ENCODE data around the gene GPX4. TPM values are rescaled to one million over a fixed set of nuclear protein-coding genes. Genes with fewer than 3 reads are reported as not detected.

The GPX4 gene
- total and polyA plus RNA-seq, 2 experiments from 2014 or later = 351 to 573 TPM

DNA sequence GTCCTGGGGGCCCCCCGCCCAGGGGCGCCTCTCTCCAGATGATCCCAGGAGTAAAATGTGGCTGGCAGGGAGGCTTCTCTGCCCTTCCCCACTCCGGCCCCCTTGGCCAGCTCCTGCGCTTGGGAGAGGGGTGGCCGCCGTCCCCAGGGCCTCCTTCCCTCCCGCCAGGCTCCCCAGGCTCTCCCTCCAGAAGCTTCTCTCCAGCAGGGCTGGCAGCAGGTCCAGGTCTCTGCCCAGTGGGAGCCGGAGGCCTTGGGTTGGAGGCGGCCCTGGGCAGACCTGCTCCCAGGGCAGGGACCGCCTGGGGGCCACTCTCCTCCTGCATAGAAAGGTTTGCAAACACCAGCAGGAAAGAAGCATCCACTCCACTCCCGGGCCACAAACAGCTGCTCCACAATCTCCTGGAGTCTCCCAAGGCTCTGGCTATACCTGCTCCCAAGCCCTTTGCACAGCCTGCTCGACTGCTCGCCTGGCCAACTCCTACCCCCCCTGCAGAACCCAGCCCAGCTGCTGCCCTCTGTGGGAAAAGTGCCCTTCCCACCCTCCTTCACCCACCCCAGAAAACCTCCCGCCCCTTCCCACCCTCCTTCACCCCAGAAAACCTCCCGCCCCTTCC is 44.2 kb downstream of the GPX4 start:
- peaks cover 19% of the 10 kb centered on the region for H3K4me1 ChIP-seq (ENCODE audit: insufficient read depth)
- no peak overlapping the region for H3K4me3 ChIP-seq
- H3K4me2 ChIP-seq = peak overlapping the region; percentile 32; the same call in 1 of the 2 replicates
- peaks cover 2% of the 10 kb centered on the region; the same call in 1 of the 2 replicates for H3K36me3 ChIP-seq (ENCODE audit: insufficient read depth)
- Mint-ChIP-seq H3K36me3 (ENCODE audit: low read depth) (peaks cover 31% of the 10 kb centered on the region), H3K9me3 (peaks cover 4% of the 10 kb centered on the region; the same call in 1 of the 3 replicates), H3K27ac (0 out of 2 replicates have a peak overlapping the region, but pooled peaks have one; percentile 83), H3K4me1 (peaks cover 24% of the 10 kb centered on the region), H3K27me3 (ENCODE audit: insufficient read depth, low read depth, poor library complexity) (peaks cover 13% of the 10 kb centered on the region), H3K4me3 (no peak overlapping the region)
- H3K27ac ChIP-seq (ENCODE audit: low read depth) = peak overlapping the region; percentile 78; the same call in 1 of the 2 replicates
- H4K20me1 ChIP-seq (replicated peaks; ENCODE audit: insufficient read depth) = no peaks in the 10 kb centered on the region; the same call in 1 of the 2 replicates
- no peak for TF ChIP-seq POLR2AphosphoS5 (IDR thresholded peaks at IDR 0.05; ENCODE audit: low read depth)
- TF ChIP-seq, protein P1, sequence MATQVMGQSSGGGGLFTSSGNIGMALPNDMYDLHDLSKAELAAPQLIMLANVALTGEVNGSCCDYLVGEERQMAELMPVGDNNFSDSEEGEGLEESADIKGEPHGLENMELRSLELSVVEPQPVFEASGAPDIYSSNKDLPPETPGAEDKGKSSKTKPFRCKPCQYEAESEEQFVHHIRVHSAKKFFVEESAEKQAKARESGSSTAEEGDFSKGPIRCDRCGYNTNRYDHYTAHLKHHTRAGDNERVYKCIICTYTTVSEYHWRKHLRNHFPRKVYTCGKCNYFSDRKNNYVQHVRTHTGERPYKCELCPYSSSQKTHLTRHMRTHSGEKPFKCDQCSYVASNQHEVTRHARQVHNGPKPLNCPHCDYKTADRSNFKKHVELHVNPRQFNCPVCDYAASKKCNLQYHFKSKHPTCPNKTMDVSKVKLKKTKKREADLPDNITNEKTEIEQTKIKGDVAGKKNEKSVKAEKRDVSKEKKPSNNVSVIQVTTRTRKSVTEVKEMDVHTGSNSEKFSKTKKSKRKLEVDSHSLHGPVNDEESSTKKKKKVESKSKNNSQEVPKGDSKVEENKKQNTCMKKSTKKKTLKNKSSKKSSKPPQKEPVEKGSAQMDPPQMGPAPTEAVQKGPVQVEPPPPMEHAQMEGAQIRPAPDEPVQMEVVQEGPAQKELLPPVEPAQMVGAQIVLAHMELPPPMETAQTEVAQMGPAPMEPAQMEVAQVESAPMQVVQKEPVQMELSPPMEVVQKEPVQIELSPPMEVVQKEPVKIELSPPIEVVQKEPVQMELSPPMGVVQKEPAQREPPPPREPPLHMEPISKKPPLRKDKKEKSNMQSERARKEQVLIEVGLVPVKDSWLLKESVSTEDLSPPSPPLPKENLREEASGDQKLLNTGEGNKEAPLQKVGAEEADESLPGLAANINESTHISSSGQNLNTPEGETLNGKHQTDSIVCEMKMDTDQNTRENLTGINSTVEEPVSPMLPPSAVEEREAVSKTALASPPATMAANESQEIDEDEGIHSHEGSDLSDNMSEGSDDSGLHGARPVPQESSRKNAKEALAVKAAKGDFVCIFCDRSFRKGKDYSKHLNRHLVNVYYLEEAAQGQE (IDR thresholded peaks at IDR 0.05; ENCODE audit: unreplicated experiment) = no peak
- TF ChIP-seq EZH2 (IDR thresholded peaks at IDR 0.05; ENCODE audit: low read depth, unreplicated experiment) = no peak
- TF ChIP-seq, protein P2, sequence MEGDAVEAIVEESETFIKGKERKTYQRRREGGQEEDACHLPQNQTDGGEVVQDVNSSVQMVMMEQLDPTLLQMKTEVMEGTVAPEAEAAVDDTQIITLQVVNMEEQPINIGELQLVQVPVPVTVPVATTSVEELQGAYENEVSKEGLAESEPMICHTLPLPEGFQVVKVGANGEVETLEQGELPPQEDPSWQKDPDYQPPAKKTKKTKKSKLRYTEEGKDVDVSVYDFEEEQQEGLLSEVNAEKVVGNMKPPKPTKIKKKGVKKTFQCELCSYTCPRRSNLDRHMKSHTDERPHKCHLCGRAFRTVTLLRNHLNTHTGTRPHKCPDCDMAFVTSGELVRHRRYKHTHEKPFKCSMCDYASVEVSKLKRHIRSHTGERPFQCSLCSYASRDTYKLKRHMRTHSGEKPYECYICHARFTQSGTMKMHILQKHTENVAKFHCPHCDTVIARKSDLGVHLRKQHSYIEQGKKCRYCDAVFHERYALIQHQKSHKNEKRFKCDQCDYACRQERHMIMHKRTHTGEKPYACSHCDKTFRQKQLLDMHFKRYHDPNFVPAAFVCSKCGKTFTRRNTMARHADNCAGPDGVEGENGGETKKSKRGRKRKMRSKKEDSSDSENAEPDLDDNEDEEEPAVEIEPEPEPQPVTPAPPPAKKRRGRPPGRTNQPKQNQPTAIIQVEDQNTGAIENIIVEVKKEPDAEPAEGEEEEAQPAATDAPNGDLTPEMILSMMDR (conservative IDR thresholded peaks at IDR 0.05; ENCODE audit: low read depth in 2 of 2) = no peak
- no peak for TF ChIP-seq JUNB (IDR thresholded peaks at IDR 0.05; ENCODE audit: unreplicated experiment)
- no peak for TF ChIP-seq EZH2phosphoT487 (IDR thresholded peaks at IDR 0.05; ENCODE audit: unreplicated experiment)
- TF ChIP-seq, protein P3, sequence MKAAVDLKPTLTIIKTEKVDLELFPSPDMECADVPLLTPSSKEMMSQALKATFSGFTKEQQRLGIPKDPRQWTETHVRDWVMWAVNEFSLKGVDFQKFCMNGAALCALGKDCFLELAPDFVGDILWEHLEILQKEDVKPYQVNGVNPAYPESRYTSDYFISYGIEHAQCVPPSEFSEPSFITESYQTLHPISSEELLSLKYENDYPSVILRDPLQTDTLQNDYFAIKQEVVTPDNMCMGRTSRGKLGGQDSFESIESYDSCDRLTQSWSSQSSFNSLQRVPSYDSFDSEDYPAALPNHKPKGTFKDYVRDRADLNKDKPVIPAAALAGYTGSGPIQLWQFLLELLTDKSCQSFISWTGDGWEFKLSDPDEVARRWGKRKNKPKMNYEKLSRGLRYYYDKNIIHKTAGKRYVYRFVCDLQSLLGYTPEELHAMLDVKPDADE (IDR thresholded peaks at IDR 0.05) = no peak
- TF ChIP-seq, protein P4, sequence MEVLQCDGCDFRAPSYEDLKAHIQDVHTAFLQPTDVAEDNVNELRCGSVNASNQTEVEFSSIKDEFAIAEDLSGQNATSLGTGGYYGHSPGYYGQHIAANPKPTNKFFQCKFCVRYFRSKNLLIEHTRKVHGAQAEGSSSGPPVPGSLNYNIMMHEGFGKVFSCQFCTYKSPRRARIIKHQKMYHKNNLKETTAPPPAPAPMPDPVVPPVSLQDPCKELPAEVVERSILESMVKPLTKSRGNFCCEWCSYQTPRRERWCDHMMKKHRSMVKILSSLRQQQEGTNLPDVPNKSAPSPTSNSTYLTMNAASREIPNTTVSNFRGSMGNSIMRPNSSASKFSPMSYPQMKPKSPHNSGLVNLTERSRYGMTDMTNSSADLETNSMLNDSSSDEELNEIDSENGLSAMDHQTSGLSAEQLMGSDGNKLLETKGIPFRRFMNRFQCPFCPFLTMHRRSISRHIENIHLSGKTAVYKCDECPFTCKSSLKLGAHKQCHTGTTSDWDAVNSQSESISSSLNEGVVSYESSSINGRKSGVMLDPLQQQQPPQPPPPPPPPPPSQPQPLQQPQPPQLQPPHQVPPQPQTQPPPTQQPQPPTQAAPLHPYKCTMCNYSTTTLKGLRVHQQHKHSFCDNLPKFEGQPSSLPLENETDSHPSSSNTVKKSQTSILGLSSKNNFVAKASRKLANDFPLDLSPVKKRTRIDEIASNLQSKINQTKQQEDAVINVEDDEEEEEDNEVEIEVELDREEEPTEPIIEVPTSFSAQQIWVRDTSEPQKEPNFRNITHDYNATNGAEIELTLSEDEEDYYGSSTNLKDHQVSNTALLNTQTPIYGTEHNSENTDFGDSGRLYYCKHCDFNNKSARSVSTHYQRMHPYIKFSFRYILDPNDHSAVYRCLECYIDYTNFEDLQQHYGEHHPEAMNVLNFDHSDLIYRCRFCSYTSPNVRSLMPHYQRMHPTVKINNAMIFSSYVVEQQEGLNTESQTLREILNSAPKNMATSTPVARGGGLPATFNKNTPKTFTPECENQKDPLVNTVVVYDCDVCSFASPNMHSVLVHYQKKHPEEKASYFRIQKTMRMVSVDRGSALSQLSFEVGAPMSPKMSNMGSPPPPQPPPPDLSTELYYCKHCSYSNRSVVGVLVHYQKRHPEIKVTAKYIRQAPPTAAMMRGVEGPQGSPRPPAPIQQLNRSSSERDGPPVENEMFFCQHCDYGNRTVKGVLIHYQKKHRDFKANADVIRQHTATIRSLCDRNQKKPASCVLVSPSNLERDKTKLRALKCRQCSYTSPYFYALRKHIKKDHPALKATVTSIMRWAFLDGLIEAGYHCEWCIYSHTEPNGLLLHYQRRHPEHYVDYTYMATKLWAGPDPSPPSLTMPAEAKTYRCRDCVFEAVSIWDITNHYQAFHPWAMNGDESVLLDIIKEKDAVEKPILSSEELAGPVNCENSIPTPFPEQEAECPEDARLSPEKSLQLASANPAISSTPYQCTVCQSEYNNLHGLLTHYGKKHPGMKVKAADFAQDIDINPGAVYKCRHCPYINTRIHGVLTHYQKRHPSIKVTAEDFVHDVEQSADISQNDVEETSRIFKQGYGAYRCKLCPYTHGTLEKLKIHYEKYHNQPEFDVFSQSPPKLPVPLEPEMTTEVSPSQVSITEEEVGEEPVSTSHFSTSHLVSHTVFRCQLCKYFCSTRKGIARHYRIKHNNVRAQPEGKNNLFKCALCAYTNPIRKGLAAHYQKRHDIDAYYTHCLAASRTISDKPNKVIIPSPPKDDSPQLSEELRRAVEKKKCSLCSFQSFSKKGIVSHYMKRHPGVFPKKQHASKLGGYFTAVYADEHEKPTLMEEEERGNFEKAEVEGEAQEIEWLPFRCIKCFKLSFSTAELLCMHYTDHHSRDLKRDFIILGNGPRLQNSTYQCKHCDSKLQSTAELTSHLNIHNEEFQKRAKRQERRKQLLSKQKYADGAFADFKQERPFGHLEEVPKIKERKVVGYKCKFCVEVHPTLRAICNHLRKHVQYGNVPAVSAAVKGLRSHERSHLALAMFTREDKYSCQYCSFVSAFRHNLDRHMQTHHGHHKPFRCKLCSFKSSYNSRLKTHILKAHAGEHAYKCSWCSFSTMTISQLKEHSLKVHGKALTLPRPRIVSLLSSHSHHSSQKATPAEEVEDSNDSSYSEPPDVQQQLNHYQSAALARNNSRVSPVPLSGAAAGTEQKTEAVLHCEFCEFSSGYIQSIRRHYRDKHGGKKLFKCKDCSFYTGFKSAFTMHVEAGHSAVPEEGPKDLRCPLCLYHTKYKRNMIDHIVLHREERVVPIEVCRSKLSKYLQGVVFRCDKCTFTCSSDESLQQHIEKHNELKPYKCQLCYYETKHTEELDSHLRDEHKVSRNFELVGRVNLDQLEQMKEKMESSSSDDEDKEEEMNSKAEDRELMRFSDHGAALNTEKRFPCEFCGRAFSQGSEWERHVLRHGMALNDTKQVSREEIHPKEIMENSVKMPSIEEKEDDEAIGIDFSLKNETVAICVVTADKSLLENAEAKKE (CRISPR knock-in tag; IDR thresholded peaks at IDR 0.05) = no peak
- TF ChIP-seq ZNF114 (CRISPR knock-in tag; IDR thresholded peaks at IDR 0.05) = no peak
- no peak for TF ChIP-seq STAT1 (IDR thresholded peaks at IDR 0.05; ENCODE audit: unreplicated experiment)
- no peak for TF ChIP-seq NANOG (IDR thresholded peaks at IDR 0.05; ENCODE audit: borderline replicate concordance)
- TF ChIP-seq ZNF331 (CRISPR knock-in tag; IDR thresholded peaks at IDR 0.05; ENCODE audit: low read depth) = no peak
- no peak for TF ChIP-seq CREB1 (CRISPR knock-in tag; IDR thresholded peaks at IDR 0.05; ENCODE audit: low read depth)
- DNase-seq (ENCODE audit: low spot score) = no peak
- H2AFZ ChIP-seq = no peak overlapping the region
- H3K79me2 ChIP-seq (replicated peaks; ENCODE audit: insufficient read depth) = no peaks in the 10 kb centered on the region
- peak; percentile 2; the same call in 1 of the 3 replicates for ATAC-seq
- no peaks in the 10 kb centered on the region for H3F3A ChIP-seq (replicated peaks; ENCODE audit: low read depth)
- no peaks in the 10 kb centered on the region for H3K9me2 ChIP-seq (ENCODE audit: insufficient read depth)
- no peaks in the 10 kb centered on the region for H3K27me3 ChIP-seq (ENCODE audit: insufficient read depth)
